ENCODE measurements around the gene PPP3CA. TPM values are rescaled to one million over a fixed set of nuclear protein-coding genes. Genes with fewer than 3 reads are reported as not detected.

PPP3CA gene
- total RNA-seq, 1 experiment from 2014 or later: 15.5 TPM

DNA sequence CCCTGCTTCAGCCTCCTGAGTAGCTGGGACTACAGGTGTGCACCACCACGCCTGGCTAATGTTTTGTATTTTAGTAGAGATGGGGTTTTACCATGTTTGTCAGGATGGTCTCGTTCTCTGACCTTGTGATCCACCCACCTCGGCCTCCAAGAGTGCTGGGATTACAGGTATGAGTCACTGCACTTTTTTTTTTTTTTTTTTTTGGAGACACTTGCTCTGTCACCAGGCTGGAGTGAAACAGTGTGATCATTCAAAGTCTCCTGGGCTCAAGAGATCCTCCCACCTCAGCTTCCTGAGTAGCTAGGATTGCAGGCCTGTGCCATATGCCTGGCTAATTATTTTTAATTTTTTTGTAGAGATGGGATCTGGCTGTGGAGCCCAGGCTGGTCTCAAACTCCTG lies 338.8 kb downstream of the PPP3CA start:
- ChIA-PET CTCF (no interaction called here), POLR2A (ENCODE audit: unreplicated experiment) (no interaction called here)
- TF ChIP-seq EZH2phosphoT487 (IDR thresholded peaks at IDR 0.05; ENCODE audit: borderline replicate concordance, low read length): no peak
- TF ChIP-seq EZH2 (IDR thresholded peaks at IDR 0.05; ENCODE audit: low read length, unreplicated experiment): no peak
- no peak for TF ChIP-seq CTCF (conservative IDR thresholded peaks at IDR 0.05; ENCODE audit: low read depth, low read length)
- H3K9me2 ChIP-seq (replicated peaks; ENCODE audit: low read length): no peaks in the 10 kb centered on the region
- H3K9ac ChIP-seq (ENCODE audit: low read length): no peak overlapping the region
- ATAC-seq: no peak
- H3F3A ChIP-seq (ENCODE audit: low read length, unreplicated experiment): no peaks in the 10 kb centered on the region
- H3K27ac ChIP-seq (ENCODE audit: low read length): no peak overlapping the region
- no peaks in the 10 kb centered on the region for H3K79me2 ChIP-seq (ENCODE audit: low read length)
- H3K27me3 ChIP-seq (ENCODE audit: low read length): no peaks in the 10 kb centered on the region
- no TSS peak for BruUV-seq (replicated peaks)
- intact Hi-C loops (cut with micrococcal nuclease): no loop called here
- H2AFZ ChIP-seq (ENCODE audit: low read length): no peak overlapping the region
- no peak for DNase-seq
- H3K36me3 ChIP-seq (ENCODE audit: low read depth, low read length): no peaks in the 10 kb centered on the region
- H3K4me1 ChIP-seq (ENCODE audit: insufficient read depth, low read length): no peaks in the 10 kb centered on the region
- H3K4me3 ChIP-seq (ENCODE audit: low read length): no peak overlapping the region
- no peak overlapping the region for H3K4me2 ChIP-seq (ENCODE audit: low read length)
- no peaks in the 10 kb centered on the region for H3K9me3 ChIP-seq (ENCODE audit: low read length)
- H4K20me1 ChIP-seq (ENCODE audit: low read length): no peaks in the 10 kb centered on the region

GRCh38 chr4:101005659-101006058 lies 341.7 kb downstream of the PPP3CA start:
- no peaks in the 10 kb centered on the region for H3K36me3 ChIP-seq (ENCODE audit: low read depth, low read length)
- no peak overlapping the region for H3K27ac ChIP-seq (ENCODE audit: low read length)
- H4K20me1 ChIP-seq (ENCODE audit: low read length): no peaks in the 10 kb centered on the region
- H2AFZ ChIP-seq (ENCODE audit: low read length): no peak overlapping the region
- H3K4me3 ChIP-seq (ENCODE audit: low read length): no peak overlapping the region
- no peak for TF ChIP-seq EZH2 (IDR thresholded peaks at IDR 0.05; ENCODE audit: low read length, unreplicated experiment)
- no peak for TF ChIP-seq EZH2phosphoT487 (IDR thresholded peaks at IDR 0.05; ENCODE audit: borderline replicate concordance, low read length)
- TF ChIP-seq CTCF (conservative IDR thresholded peaks at IDR 0.05; ENCODE audit: low read depth, low read length): no peak
- intact Hi-C loops (cut with micrococcal nuclease): no loop called here
- DNase-seq: no peak
- POLR2A ChIA-PET (ENCODE audit: unreplicated experiment): no interaction called here
- BruUV-seq (replicated peaks): no TSS peak
- H3K9me3 ChIP-seq (ENCODE audit: low read length): no peaks in the 10 kb centered on the region
- H3K4me2 ChIP-seq (ENCODE audit: low read length): no peak overlapping the region
- no peak overlapping the region for H3K9ac ChIP-seq (ENCODE audit: low read length)
- no peaks in the 10 kb centered on the region for H3K27me3 ChIP-seq (ENCODE audit: low read length)
- no peaks in the 10 kb centered on the region for H3K4me1 ChIP-seq (ENCODE audit: insufficient read depth, low read length)
- CTCF ChIA-PET: no interaction called here
- no peaks in the 10 kb centered on the region for H3K79me2 ChIP-seq (ENCODE audit: low read length)
- H3F3A ChIP-seq (ENCODE audit: low read length, unreplicated experiment): no peaks in the 10 kb centered on the region
- H3K9me2 ChIP-seq (replicated peaks; ENCODE audit: low read length): no peaks in the 10 kb centered on the region
- ATAC-seq: no peak

DNA sequence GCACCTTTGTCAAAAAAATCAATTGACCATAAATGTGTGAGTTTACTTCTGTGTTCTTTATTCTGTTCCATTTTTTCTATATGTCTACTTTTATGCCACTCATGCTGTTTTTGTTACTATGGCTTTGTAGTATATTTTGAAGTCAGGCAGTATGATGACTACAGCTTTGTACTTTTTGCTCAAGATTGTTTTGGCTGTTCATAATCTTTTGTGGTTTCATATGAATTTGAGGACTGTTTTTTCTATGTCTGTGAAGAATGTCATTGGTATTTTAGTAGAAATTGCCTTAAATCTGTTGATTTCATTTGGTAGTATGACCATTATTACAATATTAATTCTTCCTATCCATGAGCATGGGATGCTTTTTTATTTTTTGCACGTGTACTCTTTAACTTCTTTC lies 346.8 kb downstream of the PPP3CA start:
- ChIA-PET POLR2A (ENCODE audit: unreplicated experiment) (no interaction called here), CTCF (no interaction called here)
- intact Hi-C loops (cut with micrococcal nuclease): no loop called here
- no TSS peak for BruUV-seq (replicated peaks)
- no peak overlapping the region for H3K4me3 ChIP-seq (ENCODE audit: low read length)
- H3K4me1 ChIP-seq (ENCODE audit: insufficient read depth, low read length): no peaks in the 10 kb centered on the region
- no peaks in the 10 kb centered on the region for H3K9me2 ChIP-seq (replicated peaks; ENCODE audit: low read length)
- ATAC-seq (no peak), DNase-seq (no peak)
- H3K79me2 ChIP-seq (ENCODE audit: low read length): no peaks in the 10 kb centered on the region
- H3K36me3 ChIP-seq (ENCODE audit: low read depth, low read length): no peaks in the 10 kb centered on the region
- no peak overlapping the region for H3K27ac ChIP-seq (ENCODE audit: low read length)
- H3F3A ChIP-seq (ENCODE audit: low read length, unreplicated experiment): no peaks in the 10 kb centered on the region
- no peaks in the 10 kb centered on the region for H4K20me1 ChIP-seq (ENCODE audit: low read length)
- TF ChIP-seq CTCF (conservative IDR thresholded peaks at IDR 0.05; ENCODE audit: low read depth, low read length): no peak
- TF ChIP-seq EZH2 (IDR thresholded peaks at IDR 0.05; ENCODE audit: low read length, unreplicated experiment): no peak
- TF ChIP-seq EZH2phosphoT487 (IDR thresholded peaks at IDR 0.05; ENCODE audit: borderline replicate concordance, low read length): no peak
- no peaks in the 10 kb centered on the region for H3K27me3 ChIP-seq (ENCODE audit: low read length)
- no peak overlapping the region for H2AFZ ChIP-seq (ENCODE audit: low read length)
- no peak overlapping the region for H3K4me2 ChIP-seq (ENCODE audit: low read length)
- no peak overlapping the region for H3K9ac ChIP-seq (ENCODE audit: low read length)
- H3K9me3 ChIP-seq (ENCODE audit: low read length): no peaks in the 10 kb centered on the region
